GM21529 (cell line): ENCODE data around the gene KRTAP6-3.

Experiments
- ATAC-seq: cut with Tn5 transposase; IDR thresholded peaks from one replicate; pipeline ENCODE4 v1.9.1; 2021; ENCODE audit not compliant: unreplicated experiment

Gene KRTAP6-3

GRCh38 chr21:30592140-30592539 is at the start of gene KRTAP6-3:
TSS of gene KRTAP6-3 (plus strand) at chr21:30592440. CDS start at chr21:30592446, 6 bp downstream.
- ATAC-seq, result no peak

DNA sequence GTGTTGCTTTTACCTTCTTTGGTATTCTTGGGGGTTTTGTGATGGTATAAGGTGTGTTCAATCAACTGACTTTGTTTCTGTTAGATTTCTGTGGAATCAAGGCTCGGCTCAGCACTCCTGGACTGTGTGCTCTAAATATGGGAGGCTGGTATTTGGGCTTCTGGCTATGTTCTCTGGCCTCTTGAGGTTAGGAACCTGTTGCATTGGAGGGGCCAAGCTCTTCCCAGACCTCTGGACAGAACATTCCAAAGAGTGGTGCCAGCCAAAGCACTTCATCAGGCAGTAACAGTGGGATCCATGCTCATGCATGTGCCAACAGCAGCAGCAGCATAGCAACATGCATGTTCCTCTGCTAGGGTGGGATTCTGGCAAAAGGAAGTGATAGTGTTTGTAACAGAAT is 39.5 kb upstream of the KRTAP6-3 start:
- no peak for ATAC-seq

DNA sequence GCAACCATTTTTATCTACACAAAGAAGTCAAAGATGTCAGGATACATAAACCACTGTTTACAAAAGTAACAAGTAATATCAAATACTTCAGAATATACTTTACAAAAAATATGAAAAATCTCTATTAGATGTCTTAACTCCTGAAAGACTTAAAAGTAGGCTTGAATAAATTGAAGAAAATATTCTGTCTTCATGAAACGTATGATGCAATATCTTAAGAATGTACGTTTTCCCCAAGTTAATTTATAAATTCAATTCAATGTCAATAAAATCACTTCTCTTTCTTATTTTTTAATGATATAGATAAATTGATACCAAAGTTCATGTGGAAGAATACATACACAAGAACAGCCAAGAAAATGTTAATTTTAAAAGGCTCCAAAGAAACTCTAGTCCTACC is 37.1 kb upstream of the KRTAP6-3 start:
- no peak for ATAC-seq

GRCh38 chr21:30561264-30561895 is 30.9 kb upstream of the KRTAP6-3 start, which contains the start of gene KRTAP19-7:
TSS of gene KRTAP19-7 (minus strand) at chr21:30561314. CDS start at chr21:30561289, 25 bp downstream.
- no peak for ATAC-seq

DNA sequence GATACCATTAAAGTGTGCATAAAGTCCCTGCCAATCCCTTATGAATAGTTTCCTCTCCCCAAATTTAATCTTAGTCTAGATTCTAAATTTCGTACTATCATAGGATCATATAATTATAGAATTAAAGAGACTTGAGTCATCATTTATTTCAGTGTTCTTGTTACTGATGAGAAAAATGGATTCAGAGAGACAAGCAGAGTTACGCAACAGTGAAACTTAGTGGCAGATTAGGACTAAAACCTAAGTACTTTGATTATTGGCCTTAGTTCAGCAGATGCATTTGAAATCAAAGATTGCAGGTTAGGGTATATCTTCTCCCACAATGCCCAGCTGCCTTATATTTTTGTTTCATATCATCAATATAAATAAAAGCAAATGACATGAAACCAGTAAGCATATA is 30.3 kb upstream of the KRTAP6-3 start:
- no peak for ATAC-seq

DNA sequence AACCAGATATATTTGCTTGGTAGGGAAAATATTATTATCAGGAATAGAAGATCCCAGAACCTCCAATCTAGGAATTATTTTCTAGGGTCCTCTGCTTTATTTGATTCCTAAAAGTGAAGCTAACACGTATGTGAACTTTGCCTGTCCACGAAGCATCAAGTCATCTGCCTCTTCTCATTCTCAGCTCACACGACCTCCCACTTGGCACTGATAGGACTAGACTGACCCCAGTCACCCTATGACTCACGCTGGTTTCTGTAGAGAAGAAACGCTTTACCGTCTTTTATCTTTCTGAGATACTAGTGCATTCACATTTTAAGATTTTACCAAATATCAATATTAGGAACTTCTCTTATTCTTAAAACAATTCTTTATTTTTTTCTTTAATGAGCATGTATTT is 29.2 kb upstream of the KRTAP6-3 start:
- ATAC-seq, result no peak

- no peak for ATAC-seq
Measured at GRCh38 chr21:30563630-30564029, 28.6 kb upstream of the KRTAP6-3 start.

- ATAC-seq, result no peak
Measured at GRCh38 chr21:30567617-30568016, 24.6 kb upstream of the KRTAP6-3 start.

DNA sequence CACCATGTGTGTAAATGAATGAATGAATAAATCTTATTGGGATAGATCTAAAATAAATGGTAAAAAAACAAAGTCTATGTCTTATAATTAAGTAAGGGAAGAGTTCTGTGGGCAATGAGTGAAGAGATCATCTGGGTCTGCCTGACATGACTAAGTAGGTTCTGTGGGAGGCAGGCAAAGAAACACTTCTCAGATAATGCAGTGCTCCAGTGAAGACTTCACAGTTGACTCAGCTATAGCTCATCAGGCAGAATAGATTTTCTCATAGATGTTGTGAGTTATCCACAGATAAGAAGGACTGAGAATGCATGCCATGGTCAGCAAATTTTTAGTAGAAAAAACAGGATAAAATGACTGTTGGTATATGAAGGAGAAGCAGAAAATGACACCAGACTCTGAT is 14.5 kb upstream of the KRTAP6-3 start:
- ATAC-seq, result no peak

DNA sequence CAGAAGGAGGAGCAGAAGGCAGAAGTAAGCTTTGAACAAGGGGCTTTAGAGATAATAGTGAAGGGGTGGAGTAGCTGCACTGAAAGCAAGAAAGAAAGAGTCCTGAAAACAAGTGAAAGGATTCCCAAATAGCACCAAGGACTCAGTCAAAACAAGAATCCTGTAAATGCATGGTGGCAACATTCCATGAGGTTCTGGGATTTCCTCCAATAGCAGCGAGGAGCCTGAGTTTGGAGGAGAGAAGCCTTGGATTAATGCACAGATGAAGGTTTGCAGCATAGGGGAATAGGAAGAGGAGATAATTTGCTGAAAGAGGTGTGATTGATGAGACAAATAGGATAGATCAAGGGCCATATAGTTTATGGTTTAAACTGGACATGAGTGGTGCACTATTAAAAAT is 12.9 kb upstream of the KRTAP6-3 start:
- ATAC-seq, result no peak

DNA sequence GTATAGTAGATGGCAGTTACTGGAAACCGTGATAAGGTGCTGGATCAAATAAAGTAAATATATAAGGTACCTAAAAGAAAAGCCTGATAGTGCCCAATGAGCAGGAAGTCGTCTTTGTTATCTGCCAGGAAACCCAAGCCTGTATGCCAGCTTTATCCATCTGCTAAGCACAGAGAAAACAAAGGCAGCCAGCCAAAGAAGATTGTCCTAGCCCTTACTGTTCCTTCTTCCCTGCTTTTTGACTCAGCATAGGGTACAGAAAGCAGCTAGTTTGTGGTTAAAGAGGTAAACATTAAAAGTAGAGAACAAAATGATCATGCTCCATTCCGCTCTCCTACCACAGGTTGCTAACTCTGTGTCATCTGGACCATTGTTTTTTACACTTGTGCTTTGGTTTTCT is 12.1 kb upstream of the KRTAP6-3 start:
- ATAC-seq, result no peak

GRCh38 chr21:30582870-30583269 is 9.4 kb upstream of the KRTAP6-3 start:
- no peak for ATAC-seq

DNA sequence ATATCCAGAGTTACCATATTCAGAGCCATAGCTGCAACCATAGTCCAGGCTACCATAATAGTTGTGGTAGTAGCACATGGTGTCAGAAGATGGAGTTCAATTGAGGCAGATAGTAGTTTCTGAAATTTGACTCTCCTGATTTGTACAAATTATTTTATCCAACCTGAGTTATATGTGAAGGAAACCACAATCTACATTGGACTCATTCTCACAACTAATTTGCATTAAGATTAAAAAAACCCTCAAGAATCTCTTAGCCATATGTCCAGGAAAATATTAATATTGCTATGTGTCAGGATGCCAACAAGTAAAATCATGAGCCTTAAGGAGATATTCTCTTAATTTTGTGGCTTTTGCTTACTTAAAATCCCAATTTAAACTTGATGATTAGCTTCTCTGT is 1.9 kb upstream of the KRTAP6-3 start, which contains the start of gene KRTAP22-2:
KRTAP22-2 (minus strand) TSS at position 101 of the 400 bp plus-strand sequence.
- no peak for ATAC-seq

DNA sequence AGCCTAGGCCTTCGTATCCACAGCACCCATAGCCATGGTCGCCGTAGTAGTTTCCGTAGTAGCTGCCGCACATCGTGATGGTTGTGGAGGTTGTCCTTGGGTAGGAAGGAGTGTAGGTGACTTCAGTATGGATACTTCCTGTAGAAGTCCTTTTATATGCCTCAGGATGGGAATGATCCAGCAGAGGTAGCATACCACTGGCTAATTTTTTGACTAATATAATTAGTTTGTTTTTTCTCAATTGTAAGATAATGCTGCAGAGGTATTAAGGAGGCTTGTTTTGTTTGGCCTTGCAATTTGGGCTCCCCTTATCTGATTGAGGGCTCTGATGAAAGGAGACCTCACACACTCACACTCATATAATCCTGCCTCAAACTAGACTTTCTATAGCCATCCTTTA is 6.6 kb downstream of the KRTAP6-3 start, which contains the start of gene KRTAP6-2:
KRTAP6-2 (minus strand) TSS at position 101 of the 400 bp plus-strand sequence; CDS start at position 73, 28 bp downstream.
- no peak for ATAC-seq

DNA sequence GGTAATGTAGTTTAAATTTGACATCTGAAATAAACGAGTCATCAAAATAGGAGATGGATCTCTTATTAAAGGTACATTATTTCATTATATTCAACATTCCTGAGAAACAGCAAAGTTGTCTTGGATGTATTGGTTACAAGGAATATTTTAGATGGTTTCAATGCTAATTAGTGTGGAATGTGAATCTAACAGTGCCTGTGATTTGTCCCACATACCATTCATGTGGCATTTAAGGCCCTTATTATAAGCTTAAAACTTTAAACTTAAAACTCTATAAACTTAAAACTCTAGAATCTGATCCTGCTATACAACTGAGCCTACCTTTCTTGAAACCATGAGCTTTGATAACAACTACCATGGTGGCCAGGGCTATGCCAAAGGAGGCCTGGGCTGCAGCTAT is 8.5 kb downstream of the KRTAP6-3 start, which contains the start of gene KRTAP22-1:
KRTAP22-1 (plus strand) TSS at position 301 of the 400 bp plus-strand sequence.
- ATAC-seq, result no peak

DNA sequence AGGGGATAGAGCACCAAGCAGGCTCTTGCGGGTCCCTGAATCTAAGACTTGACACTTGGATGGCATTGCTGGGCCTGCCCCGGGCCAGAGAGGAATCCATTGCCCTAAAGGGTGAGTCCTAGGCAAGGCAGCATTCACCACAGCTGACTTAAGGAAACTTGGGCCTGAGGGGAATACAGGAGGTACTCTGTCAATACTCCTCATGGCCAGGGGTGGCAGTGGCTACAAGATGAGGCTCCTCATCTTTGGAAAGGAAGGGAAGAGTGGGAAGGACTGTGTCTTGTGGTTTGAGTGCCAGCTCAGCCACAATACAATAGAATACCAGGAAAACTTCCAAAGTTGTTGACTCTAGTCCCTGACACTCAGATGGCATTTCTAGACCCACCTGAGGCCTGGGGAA is 13.7 kb downstream of the KRTAP6-3 start:
- ATAC-seq, result no peak

DNA sequence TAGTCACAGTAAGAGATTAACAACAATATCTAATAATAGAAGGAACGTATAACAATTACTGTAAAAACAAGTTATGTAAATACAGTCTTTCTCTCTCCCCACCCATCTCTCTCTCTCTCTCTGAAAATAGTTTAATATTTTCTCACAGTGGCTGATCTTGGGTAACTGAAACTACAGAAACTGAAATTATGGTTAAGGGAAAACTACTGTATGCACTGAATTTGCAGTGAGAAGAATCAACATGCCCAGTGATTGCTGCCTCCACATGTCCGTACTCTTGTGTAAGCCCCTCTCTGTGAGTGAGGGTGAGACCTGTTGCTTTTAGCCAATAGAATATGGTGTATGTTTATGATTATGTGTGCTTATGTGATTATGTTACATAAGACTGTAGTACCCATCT is 19.9 kb downstream of the KRTAP6-3 start:
- no peak for ATAC-seq

- no peak for ATAC-seq
Measured at GRCh38 chr21:30613836-30614235, 21.6 kb downstream of the KRTAP6-3 start, which contains the start of gene KRTAP6-1. TSS of gene KRTAP6-1 (minus strand) at chr21:30613930. CDS start at chr21:30613904, 26 bp downstream.

DNA sequence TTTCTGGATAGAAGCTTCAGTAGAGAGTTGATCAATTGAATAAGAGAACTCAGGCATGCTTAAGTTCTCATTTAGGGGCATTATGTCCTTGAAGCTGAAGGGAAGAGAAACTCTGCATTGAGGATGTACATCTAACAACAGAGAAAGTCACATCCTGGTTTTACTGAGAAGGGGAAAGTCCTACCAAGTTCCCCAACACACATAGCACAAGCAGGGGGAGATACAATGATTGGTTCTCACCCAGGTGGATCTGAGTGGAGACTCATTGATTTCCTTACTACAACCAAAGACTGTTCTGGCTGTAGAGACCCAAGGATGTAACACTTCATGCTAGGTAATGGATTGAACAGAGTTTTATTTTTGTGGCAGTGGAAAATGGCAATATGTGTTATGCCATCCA is 23.0 kb downstream of the KRTAP6-3 start:
- ATAC-seq, result no peak

- ATAC-seq, result no peak
Measured at GRCh38 chr21:30616125-30616524, 23.9 kb downstream of the KRTAP6-3 start, which contains the start of gene KRTAP20-1. TSS of gene KRTAP20-1 (plus strand) at chr21:30616425. CDS start at chr21:30616455, 30 bp downstream.

DNA sequence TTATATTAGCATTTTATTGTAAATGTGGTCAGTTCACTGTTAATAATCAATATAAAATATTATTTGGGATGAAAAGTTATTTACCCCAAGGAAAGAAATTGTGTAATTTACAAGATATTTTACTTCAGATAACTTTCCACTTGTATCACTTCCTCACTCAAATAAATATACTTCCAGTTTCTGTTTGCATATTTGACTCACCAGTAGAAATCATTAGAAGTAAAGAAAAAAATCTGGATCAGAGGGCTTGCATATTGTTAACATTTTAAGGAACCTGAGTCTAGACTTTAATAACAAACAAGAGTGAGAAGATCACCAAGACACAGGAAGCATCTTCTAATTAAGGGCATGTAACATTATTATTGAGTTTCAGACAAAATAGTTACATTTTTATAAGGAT is 27.8 kb downstream of the KRTAP6-3 start:
- no peak for ATAC-seq

DNA sequence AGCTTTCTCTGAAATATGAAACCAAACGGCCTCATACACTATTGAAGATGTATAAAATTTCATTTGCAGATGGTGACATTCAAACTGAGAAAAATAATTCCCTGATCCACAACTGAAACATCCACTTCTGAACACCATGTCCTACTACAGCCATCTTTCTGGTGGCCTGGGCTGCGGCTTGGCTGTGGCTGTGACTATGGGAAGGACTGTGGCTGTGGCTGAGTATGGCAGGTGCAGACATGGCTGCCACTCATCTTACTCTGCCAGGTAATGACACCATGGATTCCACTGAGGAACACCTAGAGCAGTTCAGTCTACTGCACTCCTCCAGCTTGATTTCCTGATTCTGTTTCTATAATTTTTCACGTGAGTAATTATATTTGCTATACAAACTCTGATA is 28.3 kb downstream of the KRTAP6-3 start, which contains the start of gene KRTAP20-4:
KRTAP20-4 (plus strand) TSS at position 106 of the 400 bp plus-strand sequence.
- ATAC-seq, result no peak

DNA sequence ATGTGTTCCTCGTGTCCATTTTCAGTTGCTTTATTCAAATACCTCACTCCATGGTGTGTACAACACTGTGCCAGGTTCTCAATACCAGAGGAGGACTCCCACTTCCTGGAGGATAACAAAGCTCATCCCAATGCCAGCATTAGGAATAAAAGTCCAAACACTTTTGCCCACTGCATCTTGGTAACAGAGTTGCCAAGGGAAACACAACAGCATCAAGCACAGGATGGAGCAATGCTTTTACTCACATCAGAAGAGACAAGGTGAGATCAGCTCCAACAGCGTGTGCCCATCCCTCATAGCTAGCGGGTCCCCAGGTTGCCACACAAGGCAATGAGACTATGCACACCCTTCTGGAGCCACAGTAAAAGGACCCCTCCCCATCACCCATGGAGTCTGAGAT is 31.1 kb downstream of the KRTAP6-3 start:
- ATAC-seq, result no peak
